ENCODE measurements around the gene ST6GAL1. TPM values are rescaled to one million over a fixed set of nuclear protein-coding genes. Genes with fewer than 3 reads are reported as not detected.

Gene ST6GAL1
- total and polyA plus RNA-seq, 2 experiments from 2014 or later: 17.6 to 65.1 TPM

- H2AFZ ChIP-seq: no peak overlapping the region
These were observed 106.1 kb downstream of the ST6GAL1 start for GRCh38 chr3:187036394-187036793.

More at GRCh38 chr3:187036394-187036793, 106.1 kb downstream of the ST6GAL1 start:
- H3K9me2 ChIP-seq (ENCODE audit: insufficient read depth): no peaks in the 10 kb centered on the region
- H3K27me3 Mint-ChIP-seq (ENCODE audit: insufficient read depth, low read depth, poor library complexity): peaks cover 6% of the 10 kb centered on the region
- no peaks in the 10 kb centered on the region; the same call in 2 of the 3 replicates for H3K4me1 Mint-ChIP-seq
- H3K36me3 Mint-ChIP-seq (ENCODE audit: low read depth): peaks cover 69% of the 10 kb centered on the region
- H3K4me1 ChIP-seq (ENCODE audit: insufficient read depth): no peaks in the 10 kb centered on the region; the same call in 1 of the 2 replicates
- no peaks in the 10 kb centered on the region; the same call in 1 of the 2 replicates for H3K79me2 ChIP-seq (replicated peaks; ENCODE audit: insufficient read depth)
- H3K4me3 Mint-ChIP-seq: no peak overlapping the region
- H3F3A ChIP-seq (replicated peaks; ENCODE audit: low read depth): no peaks in the 10 kb centered on the region
- H3K27me3 ChIP-seq (ENCODE audit: insufficient read depth): no peaks in the 10 kb centered on the region
- 0 out of 2 replicates have a peak, but pooled peaks cover 5% of the 10 kb centered on the region for H3K36me3 ChIP-seq (ENCODE audit: insufficient read depth)
- TF ChIP-seq ZNF331 (CRISPR knock-in tag; IDR thresholded peaks at IDR 0.05; ENCODE audit: low read depth) (no peak), EZH2phosphoT487 (IDR thresholded peaks at IDR 0.05; ENCODE audit: unreplicated experiment) (no peak), NANOG (IDR thresholded peaks at IDR 0.05; ENCODE audit: borderline replicate concordance) (no peak), EZH2 (IDR thresholded peaks at IDR 0.05; ENCODE audit: low read depth, unreplicated experiment) (no peak), CREB1 (CRISPR knock-in tag; IDR thresholded peaks at IDR 0.05; ENCODE audit: low read depth) (no peak), ZNF114 (CRISPR knock-in tag; IDR thresholded peaks at IDR 0.05) (no peak), CTCF (conservative IDR thresholded peaks at IDR 0.05; ENCODE audit: low read depth in 2 of 2) (no peak), POLR2AphosphoS5 (IDR thresholded peaks at IDR 0.05; ENCODE audit: low read depth) (no peak), STAT1 (IDR thresholded peaks at IDR 0.05; ENCODE audit: unreplicated experiment) (no peak), JUNB (IDR thresholded peaks at IDR 0.05; ENCODE audit: unreplicated experiment) (no peak)
- TF ChIP-seq, protein P1, sequence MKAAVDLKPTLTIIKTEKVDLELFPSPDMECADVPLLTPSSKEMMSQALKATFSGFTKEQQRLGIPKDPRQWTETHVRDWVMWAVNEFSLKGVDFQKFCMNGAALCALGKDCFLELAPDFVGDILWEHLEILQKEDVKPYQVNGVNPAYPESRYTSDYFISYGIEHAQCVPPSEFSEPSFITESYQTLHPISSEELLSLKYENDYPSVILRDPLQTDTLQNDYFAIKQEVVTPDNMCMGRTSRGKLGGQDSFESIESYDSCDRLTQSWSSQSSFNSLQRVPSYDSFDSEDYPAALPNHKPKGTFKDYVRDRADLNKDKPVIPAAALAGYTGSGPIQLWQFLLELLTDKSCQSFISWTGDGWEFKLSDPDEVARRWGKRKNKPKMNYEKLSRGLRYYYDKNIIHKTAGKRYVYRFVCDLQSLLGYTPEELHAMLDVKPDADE (IDR thresholded peaks at IDR 0.05): no peak
- TF ChIP-seq, protein P2, sequence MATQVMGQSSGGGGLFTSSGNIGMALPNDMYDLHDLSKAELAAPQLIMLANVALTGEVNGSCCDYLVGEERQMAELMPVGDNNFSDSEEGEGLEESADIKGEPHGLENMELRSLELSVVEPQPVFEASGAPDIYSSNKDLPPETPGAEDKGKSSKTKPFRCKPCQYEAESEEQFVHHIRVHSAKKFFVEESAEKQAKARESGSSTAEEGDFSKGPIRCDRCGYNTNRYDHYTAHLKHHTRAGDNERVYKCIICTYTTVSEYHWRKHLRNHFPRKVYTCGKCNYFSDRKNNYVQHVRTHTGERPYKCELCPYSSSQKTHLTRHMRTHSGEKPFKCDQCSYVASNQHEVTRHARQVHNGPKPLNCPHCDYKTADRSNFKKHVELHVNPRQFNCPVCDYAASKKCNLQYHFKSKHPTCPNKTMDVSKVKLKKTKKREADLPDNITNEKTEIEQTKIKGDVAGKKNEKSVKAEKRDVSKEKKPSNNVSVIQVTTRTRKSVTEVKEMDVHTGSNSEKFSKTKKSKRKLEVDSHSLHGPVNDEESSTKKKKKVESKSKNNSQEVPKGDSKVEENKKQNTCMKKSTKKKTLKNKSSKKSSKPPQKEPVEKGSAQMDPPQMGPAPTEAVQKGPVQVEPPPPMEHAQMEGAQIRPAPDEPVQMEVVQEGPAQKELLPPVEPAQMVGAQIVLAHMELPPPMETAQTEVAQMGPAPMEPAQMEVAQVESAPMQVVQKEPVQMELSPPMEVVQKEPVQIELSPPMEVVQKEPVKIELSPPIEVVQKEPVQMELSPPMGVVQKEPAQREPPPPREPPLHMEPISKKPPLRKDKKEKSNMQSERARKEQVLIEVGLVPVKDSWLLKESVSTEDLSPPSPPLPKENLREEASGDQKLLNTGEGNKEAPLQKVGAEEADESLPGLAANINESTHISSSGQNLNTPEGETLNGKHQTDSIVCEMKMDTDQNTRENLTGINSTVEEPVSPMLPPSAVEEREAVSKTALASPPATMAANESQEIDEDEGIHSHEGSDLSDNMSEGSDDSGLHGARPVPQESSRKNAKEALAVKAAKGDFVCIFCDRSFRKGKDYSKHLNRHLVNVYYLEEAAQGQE (IDR thresholded peaks at IDR 0.05; ENCODE audit: unreplicated experiment): no peak
- TF ChIP-seq, protein P3, sequence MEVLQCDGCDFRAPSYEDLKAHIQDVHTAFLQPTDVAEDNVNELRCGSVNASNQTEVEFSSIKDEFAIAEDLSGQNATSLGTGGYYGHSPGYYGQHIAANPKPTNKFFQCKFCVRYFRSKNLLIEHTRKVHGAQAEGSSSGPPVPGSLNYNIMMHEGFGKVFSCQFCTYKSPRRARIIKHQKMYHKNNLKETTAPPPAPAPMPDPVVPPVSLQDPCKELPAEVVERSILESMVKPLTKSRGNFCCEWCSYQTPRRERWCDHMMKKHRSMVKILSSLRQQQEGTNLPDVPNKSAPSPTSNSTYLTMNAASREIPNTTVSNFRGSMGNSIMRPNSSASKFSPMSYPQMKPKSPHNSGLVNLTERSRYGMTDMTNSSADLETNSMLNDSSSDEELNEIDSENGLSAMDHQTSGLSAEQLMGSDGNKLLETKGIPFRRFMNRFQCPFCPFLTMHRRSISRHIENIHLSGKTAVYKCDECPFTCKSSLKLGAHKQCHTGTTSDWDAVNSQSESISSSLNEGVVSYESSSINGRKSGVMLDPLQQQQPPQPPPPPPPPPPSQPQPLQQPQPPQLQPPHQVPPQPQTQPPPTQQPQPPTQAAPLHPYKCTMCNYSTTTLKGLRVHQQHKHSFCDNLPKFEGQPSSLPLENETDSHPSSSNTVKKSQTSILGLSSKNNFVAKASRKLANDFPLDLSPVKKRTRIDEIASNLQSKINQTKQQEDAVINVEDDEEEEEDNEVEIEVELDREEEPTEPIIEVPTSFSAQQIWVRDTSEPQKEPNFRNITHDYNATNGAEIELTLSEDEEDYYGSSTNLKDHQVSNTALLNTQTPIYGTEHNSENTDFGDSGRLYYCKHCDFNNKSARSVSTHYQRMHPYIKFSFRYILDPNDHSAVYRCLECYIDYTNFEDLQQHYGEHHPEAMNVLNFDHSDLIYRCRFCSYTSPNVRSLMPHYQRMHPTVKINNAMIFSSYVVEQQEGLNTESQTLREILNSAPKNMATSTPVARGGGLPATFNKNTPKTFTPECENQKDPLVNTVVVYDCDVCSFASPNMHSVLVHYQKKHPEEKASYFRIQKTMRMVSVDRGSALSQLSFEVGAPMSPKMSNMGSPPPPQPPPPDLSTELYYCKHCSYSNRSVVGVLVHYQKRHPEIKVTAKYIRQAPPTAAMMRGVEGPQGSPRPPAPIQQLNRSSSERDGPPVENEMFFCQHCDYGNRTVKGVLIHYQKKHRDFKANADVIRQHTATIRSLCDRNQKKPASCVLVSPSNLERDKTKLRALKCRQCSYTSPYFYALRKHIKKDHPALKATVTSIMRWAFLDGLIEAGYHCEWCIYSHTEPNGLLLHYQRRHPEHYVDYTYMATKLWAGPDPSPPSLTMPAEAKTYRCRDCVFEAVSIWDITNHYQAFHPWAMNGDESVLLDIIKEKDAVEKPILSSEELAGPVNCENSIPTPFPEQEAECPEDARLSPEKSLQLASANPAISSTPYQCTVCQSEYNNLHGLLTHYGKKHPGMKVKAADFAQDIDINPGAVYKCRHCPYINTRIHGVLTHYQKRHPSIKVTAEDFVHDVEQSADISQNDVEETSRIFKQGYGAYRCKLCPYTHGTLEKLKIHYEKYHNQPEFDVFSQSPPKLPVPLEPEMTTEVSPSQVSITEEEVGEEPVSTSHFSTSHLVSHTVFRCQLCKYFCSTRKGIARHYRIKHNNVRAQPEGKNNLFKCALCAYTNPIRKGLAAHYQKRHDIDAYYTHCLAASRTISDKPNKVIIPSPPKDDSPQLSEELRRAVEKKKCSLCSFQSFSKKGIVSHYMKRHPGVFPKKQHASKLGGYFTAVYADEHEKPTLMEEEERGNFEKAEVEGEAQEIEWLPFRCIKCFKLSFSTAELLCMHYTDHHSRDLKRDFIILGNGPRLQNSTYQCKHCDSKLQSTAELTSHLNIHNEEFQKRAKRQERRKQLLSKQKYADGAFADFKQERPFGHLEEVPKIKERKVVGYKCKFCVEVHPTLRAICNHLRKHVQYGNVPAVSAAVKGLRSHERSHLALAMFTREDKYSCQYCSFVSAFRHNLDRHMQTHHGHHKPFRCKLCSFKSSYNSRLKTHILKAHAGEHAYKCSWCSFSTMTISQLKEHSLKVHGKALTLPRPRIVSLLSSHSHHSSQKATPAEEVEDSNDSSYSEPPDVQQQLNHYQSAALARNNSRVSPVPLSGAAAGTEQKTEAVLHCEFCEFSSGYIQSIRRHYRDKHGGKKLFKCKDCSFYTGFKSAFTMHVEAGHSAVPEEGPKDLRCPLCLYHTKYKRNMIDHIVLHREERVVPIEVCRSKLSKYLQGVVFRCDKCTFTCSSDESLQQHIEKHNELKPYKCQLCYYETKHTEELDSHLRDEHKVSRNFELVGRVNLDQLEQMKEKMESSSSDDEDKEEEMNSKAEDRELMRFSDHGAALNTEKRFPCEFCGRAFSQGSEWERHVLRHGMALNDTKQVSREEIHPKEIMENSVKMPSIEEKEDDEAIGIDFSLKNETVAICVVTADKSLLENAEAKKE (CRISPR knock-in tag; IDR thresholded peaks at IDR 0.05): no peak
- no peak for ATAC-seq
- H4K20me1 ChIP-seq (replicated peaks; ENCODE audit: insufficient read depth): no peaks in the 10 kb centered on the region; the same call in 1 of the 2 replicates
- H3K27ac Mint-ChIP-seq: no peak overlapping the region
- H3K4me2 ChIP-seq: no peak overlapping the region
- peaks cover 27% of the 10 kb centered on the region for H3K9me3 Mint-ChIP-seq
- no peak for DNase-seq (ENCODE audit: low spot score)
- H3K27ac ChIP-seq (ENCODE audit: low read depth): no peak overlapping the region
- H3K4me3 ChIP-seq: no peak overlapping the region
